ENCODE data around the gene METTL16.

METTL16 gene

GRCh38 chr17:2375406-2375805 is 136.3 kb downstream of the METTL16 start:
- TF ChIP-seq PPARA (CRISPR knock-in tag; IDR thresholded peaks at IDR 0.05; ENCODE audit: borderline replicate concordance), result no peak
- TF ChIP-seq TCF4 (CRISPR knock-in tag; IDR thresholded peaks at IDR 0.05; ENCODE audit: borderline replicate concordance), result no peak
- ATAC-seq, result no peak

- TF ChIP-seq ZNF565 (CRISPR knock-in tag; conservative IDR thresholded peaks at IDR 0.05; ENCODE audit: low read depth), result no peak
- TF ChIP-seq CSDC2 (CRISPR knock-in tag; IDR thresholded peaks at IDR 0.05), result no peak
- no peak for TF ChIP-seq ZNF70 (CRISPR knock-in tag; IDR thresholded peaks at IDR 0.05)
- TF ChIP-seq ZFP3 (CRISPR knock-in tag; IDR thresholded peaks at IDR 0.05), result no peak
- ATAC-seq, result no peak
Observed at GRCh38 chr17:2374549-2375285, 137.0 kb downstream of the METTL16 start.

GRCh38 chr17:2373179-2373578 is 138.5 kb downstream of the METTL16 start:
- ATAC-seq, result no peak
- no peak for TF ChIP-seq TCF4 (CRISPR knock-in tag; IDR thresholded peaks at IDR 0.05; ENCODE audit: borderline replicate concordance)
- TF ChIP-seq SNAI2 (CRISPR knock-in tag; IDR thresholded peaks at IDR 0.05), result no peak
- no peak for TF ChIP-seq ZFP3 (CRISPR knock-in tag; IDR thresholded peaks at IDR 0.05)
- no peak for TF ChIP-seq ZNF8 (CRISPR knock-in tag; IDR thresholded peaks at IDR 0.05)
- no peak for TF ChIP-seq ZC3H10 (CRISPR knock-in tag; IDR thresholded peaks at IDR 0.05)
- no peak for TF ChIP-seq ARNTL (CRISPR knock-in tag; IDR thresholded peaks at IDR 0.05; ENCODE audit: borderline replicate concordance, low read depth)
- TF ChIP-seq OSR1 (CRISPR knock-in tag; IDR thresholded peaks at IDR 0.05), result no peak

DNA sequence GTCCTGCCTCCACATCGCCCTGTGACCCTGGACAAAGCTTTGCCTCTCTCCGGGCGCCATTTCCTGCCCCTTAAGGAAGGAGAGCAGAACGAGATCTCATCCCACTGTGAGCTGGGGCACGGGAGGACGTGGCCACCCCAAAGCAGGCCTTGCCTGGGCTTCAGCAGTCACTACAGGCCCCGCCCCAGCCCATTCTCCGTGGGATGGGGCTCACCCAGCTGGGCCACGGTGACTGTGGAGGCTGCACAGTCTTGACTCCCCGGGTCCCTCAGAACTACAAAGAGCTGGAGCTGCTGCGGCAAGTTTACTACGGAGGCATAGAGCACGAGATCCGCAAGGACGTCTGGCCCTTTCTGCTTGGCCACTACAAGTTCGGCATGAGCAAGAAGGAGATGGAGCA is 139.0 kb downstream of the METTL16 start:
- ATAC-seq, result no peak
- TF ChIP-seq ZNF70 (CRISPR knock-in tag; IDR thresholded peaks at IDR 0.05), result no peak
- no peak for TF ChIP-seq ZFP3 (CRISPR knock-in tag; IDR thresholded peaks at IDR 0.05)
- no peak for TF ChIP-seq PPARA (CRISPR knock-in tag; IDR thresholded peaks at IDR 0.05; ENCODE audit: borderline replicate concordance)
- TF ChIP-seq ISL1 (CRISPR knock-in tag; IDR thresholded peaks at IDR 0.05), result no peak
- no peak for TF ChIP-seq CREB5 (CRISPR knock-in tag; IDR thresholded peaks at IDR 0.05; ENCODE audit: low read depth)
- TF ChIP-seq, protein P1, sequence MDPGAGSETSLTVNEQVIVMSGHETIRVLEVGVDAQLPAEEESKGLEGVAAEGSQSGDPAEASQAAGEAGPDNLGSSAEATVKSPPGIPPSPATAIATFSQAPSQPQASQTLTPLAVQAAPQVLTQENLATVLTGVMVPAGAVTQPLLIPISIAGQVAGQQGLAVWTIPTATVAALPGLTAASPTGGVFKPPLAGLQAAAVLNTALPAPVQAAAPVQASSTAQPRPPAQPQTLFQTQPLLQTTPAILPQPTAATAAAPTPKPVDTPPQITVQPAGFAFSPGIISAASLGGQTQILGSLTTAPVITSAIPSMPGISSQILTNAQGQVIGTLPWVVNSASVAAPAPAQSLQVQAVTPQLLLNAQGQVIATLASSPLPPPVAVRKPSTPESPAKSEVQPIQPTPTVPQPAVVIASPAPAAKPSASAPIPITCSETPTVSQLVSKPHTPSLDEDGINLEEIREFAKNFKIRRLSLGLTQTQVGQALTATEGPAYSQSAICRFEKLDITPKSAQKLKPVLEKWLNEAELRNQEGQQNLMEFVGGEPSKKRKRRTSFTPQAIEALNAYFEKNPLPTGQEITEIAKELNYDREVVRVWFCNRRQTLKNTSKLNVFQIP (CRISPR knock-in tag; IDR thresholded peaks at IDR 0.05; ENCODE audit: borderline replicate concordance, low read depth), result no peak
- TF ChIP-seq ZNF8 (CRISPR knock-in tag; IDR thresholded peaks at IDR 0.05), result no peak
- TF ChIP-seq, protein P2, sequence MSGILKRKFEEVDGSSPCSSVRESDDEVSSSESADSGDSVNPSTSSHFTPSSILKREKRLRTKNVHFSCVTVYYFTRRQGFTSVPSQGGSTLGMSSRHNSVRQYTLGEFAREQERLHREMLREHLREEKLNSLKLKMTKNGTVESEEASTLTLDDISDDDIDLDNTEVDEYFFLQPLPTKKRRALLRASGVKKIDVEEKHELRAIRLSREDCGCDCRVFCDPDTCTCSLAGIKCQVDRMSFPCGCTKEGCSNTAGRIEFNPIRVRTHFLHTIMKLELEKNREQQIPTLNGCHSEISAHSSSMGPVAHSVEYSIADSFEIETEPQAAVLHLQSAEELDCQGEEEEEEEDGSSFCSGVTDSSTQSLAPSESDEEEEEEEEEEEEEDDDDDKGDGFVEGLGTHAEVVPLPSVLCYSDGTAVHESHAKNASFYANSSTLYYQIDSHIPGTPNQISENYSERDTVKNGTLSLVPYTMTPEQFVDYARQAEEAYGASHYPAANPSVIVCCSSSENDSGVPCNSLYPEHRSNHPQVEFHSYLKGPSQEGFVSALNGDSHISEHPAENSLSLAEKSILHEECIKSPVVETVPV (CRISPR knock-in tag; IDR thresholded peaks at IDR 0.05), result no peak
- no peak for TF ChIP-seq ZC3H10 (CRISPR knock-in tag; IDR thresholded peaks at IDR 0.05)
- no peak for TF ChIP-seq GLIS3 (CRISPR knock-in tag; IDR thresholded peaks at IDR 0.05)
- TF ChIP-seq TOX (CRISPR knock-in tag; IDR thresholded peaks at IDR 0.05; ENCODE audit: borderline replicate concordance), result no peak
- TF ChIP-seq ARNTL (CRISPR knock-in tag; IDR thresholded peaks at IDR 0.05; ENCODE audit: borderline replicate concordance, low read depth), result no peak
- TF ChIP-seq SNAI2 (CRISPR knock-in tag; IDR thresholded peaks at IDR 0.05), result no peak
- TF ChIP-seq, protein P3, sequence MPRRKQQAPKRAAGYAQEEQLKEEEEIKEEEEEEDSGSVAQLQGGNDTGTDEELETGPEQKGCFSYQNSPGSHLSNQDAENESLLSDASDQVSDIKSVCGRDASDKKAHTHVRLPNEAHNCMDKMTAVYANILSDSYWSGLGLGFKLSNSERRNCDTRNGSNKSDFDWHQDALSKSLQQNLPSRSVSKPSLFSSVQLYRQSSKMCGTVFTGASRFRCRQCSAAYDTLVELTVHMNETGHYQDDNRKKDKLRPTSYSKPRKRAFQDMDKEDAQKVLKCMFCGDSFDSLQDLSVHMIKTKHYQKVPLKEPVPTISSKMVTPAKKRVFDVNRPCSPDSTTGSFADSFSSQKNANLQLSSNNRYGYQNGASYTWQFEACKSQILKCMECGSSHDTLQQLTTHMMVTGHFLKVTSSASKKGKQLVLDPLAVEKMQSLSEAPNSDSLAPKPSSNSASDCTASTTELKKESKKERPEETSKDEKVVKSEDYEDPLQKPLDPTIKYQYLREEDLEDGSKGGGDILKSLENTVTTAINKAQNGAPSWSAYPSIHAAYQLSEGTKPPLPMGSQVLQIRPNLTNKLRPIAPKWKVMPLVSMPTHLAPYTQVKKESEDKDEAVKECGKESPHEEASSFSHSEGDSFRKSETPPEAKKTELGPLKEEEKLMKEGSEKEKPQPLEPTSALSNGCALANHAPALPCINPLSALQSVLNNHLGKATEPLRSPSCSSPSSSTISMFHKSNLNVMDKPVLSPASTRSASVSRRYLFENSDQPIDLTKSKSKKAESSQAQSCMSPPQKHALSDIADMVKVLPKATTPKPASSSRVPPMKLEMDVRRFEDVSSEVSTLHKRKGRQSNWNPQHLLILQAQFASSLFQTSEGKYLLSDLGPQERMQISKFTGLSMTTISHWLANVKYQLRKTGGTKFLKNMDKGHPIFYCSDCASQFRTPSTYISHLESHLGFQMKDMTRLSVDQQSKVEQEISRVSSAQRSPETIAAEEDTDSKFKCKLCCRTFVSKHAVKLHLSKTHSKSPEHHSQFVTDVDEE (CRISPR knock-in tag; IDR thresholded peaks at IDR 0.05), result no peak
- no peak for TF ChIP-seq OSR1 (CRISPR knock-in tag; IDR thresholded peaks at IDR 0.05)
- TF ChIP-seq RARB (CRISPR knock-in tag; IDR thresholded peaks at IDR 0.05), result no peak
- TF ChIP-seq, protein P4, sequence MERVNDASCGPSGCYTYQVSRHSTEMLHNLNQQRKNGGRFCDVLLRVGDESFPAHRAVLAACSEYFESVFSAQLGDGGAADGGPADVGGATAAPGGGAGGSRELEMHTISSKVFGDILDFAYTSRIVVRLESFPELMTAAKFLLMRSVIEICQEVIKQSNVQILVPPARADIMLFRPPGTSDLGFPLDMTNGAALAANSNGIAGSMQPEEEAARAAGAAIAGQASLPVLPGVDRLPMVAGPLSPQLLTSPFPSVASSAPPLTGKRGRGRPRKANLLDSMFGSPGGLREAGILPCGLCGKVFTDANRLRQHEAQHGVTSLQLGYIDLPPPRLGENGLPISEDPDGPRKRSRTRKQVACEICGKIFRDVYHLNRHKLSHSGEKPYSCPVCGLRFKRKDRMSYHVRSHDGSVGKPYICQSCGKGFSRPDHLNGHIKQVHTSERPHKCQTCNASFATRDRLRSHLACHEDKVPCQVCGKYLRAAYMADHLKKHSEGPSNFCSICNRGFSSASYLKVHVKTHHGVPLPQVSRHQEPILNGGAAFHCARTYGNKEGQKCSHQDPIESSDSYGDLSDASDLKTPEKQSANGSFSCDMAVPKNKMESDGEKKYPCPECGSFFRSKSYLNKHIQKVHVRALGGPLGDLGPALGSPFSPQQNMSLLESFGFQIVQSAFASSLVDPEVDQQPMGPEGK (CRISPR knock-in tag; IDR thresholded peaks at IDR 0.05; ENCODE audit: borderline replicate concordance), result no peak
- no peak for TF ChIP-seq ESRRG (CRISPR knock-in tag; IDR thresholded peaks at IDR 0.05)
